Measurements from ENCODE around the gene ATP2C1. TPM values are rescaled to one million over a fixed set of nuclear protein-coding genes. Genes with fewer than 3 reads are reported as not detected.

ATP2C1 gene
- total and polyA plus RNA-seq, 9 of the 15 experiments (the other 6 are each of a cell fraction or from before 2014, with no cell fraction given): 10.0 to 53.5 (median 27.9) TPM

- POLR2A ChIA-PET: no interaction called here
- in situ Hi-C loops (cut with MboI): no loop called here
- 0% methylated on average over 1 of the region's 1 CpG for WGBS (ENCODE audit: insufficient coverage, low coverage, missing lambda C conversion rate)
These were observed 4.4 kb upstream of the ATP2C1 start for GRCh38 chr3:130889416-130889946.

More at GRCh38 chr3:130889416-130889946, 4.4 kb upstream of the ATP2C1 start:
- no peak overlapping the region for H3K4me2 ChIP-seq (ENCODE audit: insufficient read depth, low read length)
- no peak for ATAC-seq
- no TSS peak for BruUV-seq (replicated peaks)
- no peaks in the 10 kb centered on the region for H3K36me3 ChIP-seq (ENCODE audit: control insufficient read depth, insufficient read depth, low read length)
- peak in 1 of 4 experiments; percentile 21 for DNase-seq (ENCODE audit: extremely low read depth in 1 of 4, low spot score in 3 of 4)
- no peak for FAIRE-seq
- H3K4me1 ChIP-seq (replicated peaks in 1 of 2; ENCODE audit: control insufficient read depth in 2 of 2, insufficient read depth in 2 of 2, low read length in 2 of 2): peaks cover 0 to 8% of the 10 kb centered on the region in 2 experiments; a peak in 1 of 5 replicates
- H3K9me3 ChIP-seq (replicated peaks; ENCODE audit: control insufficient read depth, insufficient read depth, low read depth, low read length): no peaks in the 10 kb centered on the region
- H2AFZ ChIP-seq (ENCODE audit: low read depth, low read length): no peak overlapping the region
- no peak overlapping the region for H3K9ac ChIP-seq (ENCODE audit: insufficient read depth in 1 of 2, low read depth in 2 of 2, low read length in 2 of 2)
- intact Hi-C loops (cut with micrococcal nuclease): no loop called here
- no peaks in the 10 kb centered on the region for H4K20me1 ChIP-seq (replicated peaks; ENCODE audit: control insufficient read depth, insufficient read depth, low read length)
- CTCF ChIA-PET (ENCODE audit: low intra/inter-chr PET ratio): no interaction called here
- H3K27ac ChIP-seq (ENCODE audit: extremely low read depth, low read depth, low read length): no peak overlapping the region
- H3K79me2 ChIP-seq (ENCODE audit: control insufficient read depth, insufficient read depth, low read length): peaks cover 11% of the 10 kb centered on the region
- no peaks in the 10 kb centered on the region for H3K9me1 ChIP-seq (ENCODE audit: control insufficient read depth, insufficient read depth, low read length)
- H3K4me3 ChIP-seq: no peak overlapping the region
- no peaks in the 10 kb centered on the region for H3K27me3 ChIP-seq (ENCODE audit: control insufficient read depth in 2 of 2, insufficient read depth in 2 of 2, low read length in 2 of 2)
- no peak for TF ChIP-seq ZNF830 (CRISPR knock-in tag; IDR thresholded peaks at IDR 0.05)
- peak; percentile 15; the same call in 1 of the 2 replicates for TF ChIP-seq CBFA2T2 (conservative IDR thresholded peaks at IDR 0.05)
- no peak for TF ChIP-seq ZBTB26 (CRISPR knock-in tag; IDR thresholded peaks at IDR 0.05)
- TF ChIP-seq TAL1 (IDR thresholded peaks at IDR 0.05): peak; percentile 14; the same call in 1 of the 2 replicates
- peak; percentile 57 for TF ChIP-seq CBFA2T3 (IDR thresholded peaks at IDR 0.05)
- TF ChIP-seq TOE1 (IDR thresholded peaks at IDR 0.05; ENCODE audit: borderline replicate concordance): no peak
- no peak for TF ChIP-seq TOE1 (CRISPR knock-in tag; IDR thresholded peaks at IDR 0.05; ENCODE audit: borderline replicate concordance, low read depth)
- TF ChIP-seq ZNF133 (CRISPR knock-in tag; IDR thresholded peaks at IDR 0.05): no peak
